Measurements from ENCODE around the gene PYGO2.
"Not testable (repeated sequence)": the region's sequence is repeated elsewhere in the genome, so short reads cannot be mapped to it uniquely, and the experiment has no call there.

The PYGO2 gene

DNA sequence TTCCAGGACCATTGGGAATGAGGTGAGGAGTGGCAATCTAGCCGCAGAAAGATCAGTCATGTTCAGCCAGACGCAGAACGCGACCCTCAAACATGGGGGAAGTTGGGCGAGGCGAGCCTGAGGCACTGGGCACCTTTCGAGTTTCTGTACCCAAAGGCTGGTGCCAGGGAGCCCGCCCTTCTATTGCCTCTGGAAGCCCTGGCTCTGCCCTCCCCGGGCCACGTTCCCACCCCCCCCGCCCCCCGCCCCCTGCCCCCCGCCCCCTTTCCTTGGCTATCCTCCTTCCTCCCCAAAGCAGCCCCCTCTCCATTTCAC lies 38.8 kb upstream of the PYGO2 start:
- DNase-seq (ENCODE audit: low read depth): no peak

DNA sequence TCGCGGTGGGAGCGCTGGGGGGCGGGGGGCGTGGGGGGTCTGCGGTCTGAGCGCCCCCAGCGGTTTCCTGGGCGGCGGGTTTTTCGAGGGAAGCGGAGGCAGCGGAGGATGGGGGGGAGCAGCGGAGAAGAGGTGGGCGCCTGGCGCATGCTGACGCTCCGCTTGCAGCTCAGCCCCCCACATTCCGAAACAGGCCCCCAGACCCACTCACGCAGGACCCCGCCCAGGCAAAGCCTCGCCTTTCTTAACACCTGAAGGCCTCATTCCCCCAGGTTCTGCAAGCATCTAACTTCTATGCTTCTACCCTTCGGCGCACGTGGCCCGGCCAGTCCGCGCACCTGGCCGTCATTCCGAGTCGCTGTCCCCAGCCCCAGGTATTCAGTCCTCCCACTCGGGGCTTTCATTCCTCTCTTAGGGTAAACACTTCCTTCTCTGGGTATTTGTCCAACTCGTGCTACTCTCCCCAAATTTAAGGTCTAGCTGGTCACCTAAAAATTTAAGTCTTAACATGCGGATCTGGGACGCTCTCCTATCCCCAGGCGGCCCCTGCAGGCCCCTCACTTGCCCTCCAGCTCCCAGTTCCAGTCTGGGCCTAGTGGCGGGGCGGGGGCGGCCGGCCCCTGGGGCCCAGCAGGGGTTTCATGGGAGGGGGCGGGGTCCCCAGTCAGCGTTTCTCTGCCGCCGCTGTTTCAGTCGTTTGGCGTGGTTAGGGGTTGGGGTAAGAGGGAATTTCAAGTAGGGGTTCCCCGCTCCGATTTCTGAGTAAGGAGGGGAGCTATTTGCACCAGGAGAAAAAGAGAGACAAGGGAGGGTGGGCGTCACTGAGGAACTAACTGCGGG lies 38.2 kb upstream of the PYGO2 start:
- no peak for DNase-seq (ENCODE audit: low read depth)

DNA sequence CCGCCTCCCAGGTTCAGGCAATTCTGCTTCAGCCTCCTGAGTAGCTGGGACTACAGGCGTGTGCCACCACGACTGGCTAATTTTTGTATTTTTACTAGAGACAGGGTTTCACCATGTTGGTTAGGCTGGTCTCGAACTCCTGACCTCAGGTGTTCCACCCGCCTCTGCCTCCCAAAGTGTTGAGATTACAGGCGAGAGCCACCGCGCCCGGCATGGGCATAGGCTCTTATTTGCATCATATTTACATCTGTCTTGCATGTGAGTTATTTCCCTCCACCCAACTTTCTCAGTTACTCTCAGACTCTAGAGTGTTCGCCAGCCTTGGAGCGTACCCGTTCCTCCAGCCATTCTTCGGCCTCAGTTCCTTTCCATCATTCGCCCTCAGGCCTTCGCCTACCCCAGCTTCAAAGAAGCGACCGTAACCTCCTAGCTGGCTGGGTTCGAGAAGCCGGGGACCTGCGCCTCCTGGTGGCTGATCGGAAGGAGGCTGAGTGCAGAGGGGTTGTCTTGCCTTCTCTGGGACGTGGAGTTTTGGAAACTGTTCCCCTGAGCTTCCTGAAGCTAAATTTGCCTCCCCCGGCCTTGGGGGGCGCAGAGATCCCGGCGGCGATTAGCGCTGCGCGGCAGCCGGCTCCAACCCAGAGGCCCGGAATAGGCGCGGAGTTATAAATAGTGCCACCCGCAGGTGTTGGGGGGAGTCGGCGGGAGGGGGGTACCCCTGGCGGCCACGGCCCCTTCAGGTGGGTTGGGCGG lies 37.4 kb upstream of the PYGO2 start:
- no peak for DNase-seq (ENCODE audit: low read depth)

DNA sequence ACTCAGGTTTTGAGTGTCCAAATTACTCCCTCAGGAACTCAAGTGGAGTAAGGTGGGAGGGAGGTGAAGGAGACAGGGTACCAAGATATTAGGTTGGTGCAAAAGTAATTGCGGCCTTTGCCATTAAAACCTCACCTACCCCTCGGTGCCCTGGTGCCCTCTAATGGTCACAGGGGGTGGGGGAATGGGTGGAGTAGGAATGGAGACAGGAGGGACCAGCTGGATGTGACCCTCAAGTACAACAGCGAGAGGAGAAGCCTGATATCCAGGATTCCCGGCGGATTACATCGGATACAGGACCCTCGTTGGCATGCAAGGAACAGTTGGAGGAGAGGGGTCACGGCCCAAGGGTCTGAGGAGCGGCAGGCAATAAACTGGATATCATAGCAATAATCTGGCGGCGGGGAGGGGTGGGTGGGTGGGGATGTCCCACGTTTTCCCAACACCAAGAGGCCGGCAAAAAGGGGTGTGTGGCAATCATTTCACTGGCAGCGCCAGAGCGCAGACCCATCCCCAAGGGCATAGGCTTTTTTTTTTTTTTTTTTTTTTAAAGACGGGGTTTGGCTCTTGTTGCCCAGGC lies 36.7 kb upstream of the PYGO2 start:
- no peak for DNase-seq (ENCODE audit: low read depth)

DNA sequence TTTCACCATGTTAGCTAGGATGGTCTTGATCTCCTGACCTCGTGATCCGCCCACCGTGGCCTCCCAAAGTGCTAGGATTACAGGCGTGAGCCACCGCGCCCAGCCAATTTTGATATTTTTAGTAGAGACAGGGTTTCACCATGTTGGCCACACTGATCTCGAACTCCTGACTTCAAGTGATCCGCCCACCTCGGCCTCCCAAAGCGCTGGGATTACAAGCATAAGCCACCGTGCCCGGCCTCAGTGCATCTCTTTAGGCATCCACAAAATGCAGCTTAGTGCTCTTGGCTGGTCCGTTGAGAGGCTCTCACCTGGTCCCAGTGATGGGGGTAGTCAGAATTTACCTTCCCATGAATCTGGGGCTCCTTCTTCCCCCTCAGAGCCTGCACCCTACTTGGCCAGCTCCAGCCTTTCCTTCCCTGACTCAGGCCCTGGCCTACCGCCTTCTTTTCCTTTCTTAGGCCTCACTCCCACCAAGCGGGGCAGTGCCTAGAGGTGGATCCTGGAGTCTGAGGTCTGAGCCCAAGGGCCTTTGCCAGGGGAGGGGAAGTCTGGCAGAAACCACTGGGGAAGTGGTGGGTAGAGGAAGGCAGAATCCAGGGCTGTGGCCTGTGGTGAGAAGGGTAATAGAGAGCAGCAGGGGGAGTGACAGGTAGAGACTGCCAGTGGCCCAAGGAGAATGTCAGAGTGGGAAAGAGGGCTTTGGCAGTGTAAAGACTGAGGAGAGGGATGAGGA lies 35.6 kb upstream of the PYGO2 start:
- DNase-seq (ENCODE audit: low read depth): no peak

DNA sequence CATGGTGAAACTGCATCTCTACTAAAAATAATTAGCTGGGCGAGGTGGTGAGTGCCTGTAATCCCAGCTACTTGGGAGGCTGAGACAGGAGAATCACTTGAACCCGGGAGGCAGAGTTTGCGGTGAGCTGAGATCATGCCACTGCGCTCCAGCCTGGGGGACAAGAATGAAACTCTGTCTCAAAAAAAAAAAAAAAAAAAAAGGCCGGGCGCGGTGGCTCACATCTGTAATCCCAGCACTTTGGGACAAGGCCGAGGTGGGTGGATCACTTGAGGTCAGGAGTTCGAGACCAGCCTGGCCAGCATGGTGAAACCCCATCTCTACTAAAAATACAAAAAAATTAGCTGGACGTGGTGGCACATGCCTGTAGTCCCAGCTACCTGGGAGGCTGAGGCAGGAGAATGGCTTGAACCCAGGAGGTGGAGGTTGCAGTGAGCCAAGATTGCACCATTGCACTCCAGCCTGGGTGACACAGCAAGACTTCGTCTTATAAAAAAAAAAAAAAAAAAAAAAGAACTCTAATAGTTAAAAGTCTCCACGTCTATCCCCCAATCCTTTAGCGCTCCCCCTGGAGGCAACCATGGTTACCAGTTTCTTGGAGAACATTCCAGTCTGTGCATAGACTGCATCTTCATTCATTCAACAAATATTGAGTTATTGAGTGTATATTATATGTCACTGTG lies 33.9 kb upstream of the PYGO2 start:
- DNase-seq (ENCODE audit: low read depth): not testable (repeated sequence)

DNA sequence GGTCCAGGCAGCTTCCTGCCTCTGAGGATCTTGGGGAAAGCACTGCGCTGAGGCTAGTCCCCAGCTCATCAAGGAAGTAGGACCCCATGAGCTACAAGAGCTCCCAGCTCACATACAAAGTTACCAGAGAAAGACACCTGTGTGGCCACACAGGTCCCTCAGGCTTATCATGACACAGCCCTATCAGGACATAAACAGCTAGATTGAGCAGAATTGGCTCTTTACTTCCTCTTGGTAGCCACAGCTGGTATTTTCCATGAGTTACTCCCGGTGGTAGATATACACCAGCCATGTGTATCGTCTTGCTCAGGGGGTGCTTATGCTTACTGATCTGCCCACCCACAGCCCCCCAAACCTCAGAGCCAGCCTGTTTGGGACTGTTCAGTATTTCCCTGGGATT lies 33.0 kb upstream of the PYGO2 start:
- no peak for DNase-seq (ENCODE audit: low read depth)

DNA sequence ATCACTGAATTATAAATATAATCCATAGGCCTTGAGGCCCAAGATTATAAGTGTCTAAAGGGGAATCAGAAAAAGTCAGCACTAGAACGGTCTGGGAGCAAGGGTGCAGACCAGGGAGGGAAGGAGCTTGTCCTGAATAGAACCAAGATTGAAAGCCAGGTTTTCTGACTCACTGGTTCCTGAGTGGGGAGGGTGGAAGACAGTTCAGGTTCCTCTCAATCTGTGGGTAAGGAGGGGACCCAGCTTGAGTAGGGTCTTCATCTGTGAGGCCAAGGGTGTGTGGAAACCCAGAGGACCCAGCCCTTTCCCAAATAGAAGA lies 32.6 kb upstream of the PYGO2 start:
- DNase-seq (ENCODE audit: low read depth): no peak

DNA sequence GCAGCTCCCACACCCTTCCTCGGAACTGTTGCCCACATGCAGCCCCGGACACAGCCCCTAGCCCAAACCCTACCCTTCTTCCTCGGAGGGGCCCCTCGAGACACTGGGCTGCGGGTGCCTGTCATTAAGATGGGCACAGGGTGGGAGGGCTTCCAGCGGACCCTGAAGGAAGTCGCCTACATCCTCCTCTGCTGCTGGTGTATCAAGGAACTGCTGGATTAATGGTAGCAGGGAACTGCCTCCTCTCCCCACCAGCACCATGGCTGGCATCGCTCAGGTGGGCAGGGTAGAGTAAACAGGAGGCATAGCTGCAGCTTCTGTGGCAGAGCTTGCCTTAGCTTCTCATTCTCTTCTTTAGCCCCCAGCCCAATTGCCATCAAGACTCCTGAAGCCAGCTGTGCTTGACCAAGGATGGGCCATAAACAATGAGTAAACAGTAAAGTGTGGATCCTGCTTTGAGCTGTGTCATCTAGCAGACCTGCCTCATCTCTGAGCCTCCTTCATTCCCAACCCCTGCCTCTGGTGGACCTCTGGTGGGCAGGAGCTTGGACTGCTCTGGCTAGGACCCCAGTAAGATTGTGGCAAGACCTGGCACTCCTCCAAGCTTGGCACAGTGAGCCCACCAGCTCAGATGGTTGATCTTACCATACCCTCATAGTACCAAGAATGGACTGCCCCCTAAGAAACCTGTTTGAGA lies 32.1 kb upstream of the PYGO2 start, which contains the start of gene LENEP:
Gene LENEP, plus strand, starts transcription at position 15 of the 697 bp plus-strand sequence. Its CDS starts 22 bp downstream, at position 37.
- DNase-seq (ENCODE audit: low read depth): no peak

DNA sequence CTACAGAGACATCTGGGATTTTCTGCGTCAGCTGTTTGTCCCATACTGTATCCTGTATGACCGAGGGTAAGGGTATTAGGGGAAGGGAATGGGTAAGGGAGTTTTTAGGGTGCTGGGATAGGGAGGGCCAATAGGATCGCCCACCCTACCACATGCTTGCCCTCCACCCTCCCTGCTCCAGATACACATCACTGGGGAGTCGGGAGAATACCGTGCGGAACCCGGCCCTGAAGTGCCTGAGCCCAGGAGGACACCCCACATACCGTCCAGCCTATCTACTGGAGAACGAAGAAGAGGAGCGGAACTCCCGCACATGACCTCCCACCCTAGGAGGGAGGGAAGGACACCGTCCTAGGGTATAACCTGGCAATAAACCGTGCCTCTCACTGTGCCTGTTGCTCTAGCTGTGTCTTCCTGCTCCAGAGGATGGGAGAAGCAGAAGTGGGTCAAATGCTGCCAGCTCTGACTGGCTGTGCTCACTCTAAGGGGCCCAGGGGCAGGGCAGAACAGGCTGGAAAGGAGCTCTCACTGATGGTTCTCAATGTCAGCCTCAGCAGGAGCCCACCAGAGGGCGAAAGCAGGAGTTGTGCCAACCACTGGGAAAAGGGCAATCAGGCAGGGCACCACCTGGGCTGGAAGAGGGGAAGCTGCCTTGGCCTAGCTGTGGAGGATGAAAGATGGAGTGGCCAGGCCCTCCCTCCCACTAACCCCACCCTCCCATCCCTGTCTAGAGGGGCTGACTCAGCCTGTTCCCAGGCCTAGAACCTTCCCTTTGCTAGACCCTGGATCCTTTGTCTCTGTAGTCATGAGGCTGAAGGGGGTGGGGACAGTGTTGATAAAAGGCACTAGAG lies 31.4 kb upstream of the PYGO2 start:
- DNase-seq (ENCODE audit: low read depth): no peak

DNA sequence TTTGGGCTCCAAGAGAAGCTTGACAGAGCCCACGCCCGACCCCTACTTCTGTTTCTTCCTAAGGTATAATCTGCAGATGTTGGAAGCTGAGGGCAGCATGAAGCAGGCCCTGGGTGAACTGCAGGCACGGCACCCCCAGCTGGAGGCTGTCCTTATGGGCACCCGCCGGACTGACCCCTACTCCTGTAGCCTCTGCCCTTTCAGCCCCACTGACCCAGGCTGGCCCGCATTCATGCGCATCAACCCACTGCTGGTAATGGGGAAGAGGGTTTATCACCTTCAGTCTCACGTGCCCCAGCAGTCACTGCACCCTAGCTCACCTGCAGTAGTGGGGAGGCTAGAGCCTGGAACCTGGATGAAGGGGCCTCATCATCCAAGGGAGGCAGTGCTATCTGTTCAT lies 28.7 kb upstream of the PYGO2 start:
- DNase-seq (ENCODE audit: low read depth): no peak

DNA sequence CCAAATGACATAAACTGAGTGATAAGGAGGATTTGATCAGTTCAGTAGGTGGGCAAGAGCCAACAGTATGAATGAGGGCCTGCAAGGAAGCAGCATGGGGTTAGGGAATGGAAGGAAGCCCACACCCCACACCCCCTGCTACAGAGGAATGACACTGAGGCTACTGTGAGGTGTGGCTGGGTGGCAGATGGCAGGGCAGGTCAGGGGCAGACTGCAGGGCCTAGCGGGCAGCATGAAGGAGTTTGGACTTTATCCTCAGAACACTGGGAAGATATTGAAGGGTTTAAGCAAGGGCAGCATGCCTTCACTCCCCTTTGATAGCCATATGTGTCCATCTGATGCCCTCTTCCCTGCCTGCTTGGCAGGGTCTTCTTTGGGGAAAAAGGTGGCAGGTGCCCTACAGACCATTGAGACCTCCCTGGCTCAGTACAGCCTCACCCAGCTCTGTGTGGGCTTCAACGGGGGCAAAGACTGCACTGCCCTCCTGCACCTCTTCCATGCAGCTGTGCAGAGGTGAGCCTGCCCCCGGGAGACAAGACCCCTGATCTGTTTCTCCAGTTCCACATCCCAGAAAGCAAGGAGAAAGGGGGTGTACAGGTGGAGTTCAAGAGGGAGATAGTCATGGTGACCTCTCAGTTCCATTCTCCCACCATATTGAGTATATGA lies 27.7 kb upstream of the PYGO2 start:
- no peak for DNase-seq (ENCODE audit: low read depth)

DNA sequence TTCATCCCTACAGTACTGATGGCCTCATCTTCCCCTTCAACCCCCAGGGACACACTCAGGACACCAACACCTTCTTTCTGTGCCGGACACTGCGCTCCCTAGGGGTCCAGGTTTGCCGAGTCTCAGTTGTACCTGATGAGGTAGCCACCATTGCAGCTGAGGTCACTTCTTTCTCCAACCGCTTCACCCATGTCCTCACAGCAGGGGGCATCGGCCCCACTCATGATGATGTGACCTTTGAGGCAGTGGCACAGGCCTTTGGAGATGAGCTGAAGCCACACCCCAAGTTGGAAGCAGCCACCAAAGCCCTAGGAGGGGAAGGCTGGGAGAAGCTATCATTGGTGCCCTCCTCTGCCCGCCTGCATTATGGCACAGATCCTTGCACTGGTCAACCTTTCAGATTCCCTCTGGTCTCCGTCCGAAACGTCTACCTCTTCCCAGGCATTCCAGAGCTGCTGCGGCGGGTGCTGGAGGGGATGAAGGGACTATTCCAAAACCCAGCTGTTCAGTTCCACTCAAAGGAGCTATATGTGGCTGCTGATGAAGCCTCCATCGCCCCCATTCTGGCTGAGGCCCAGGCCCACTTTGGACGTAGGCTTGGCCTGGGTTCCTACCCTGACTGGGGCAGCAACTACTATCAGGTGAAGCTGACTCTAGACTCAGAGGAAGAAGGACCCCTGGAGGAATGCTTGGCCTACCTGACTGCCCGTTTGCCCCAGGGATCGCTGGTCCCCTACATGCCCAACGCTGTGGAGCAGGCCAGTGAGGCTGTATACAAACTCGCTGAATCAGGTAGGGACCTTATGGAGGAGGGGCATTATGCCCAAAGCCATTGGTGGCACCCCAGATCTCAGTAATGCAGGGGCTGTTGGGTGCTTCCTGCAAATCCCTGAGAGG lies 26.7 kb upstream of the PYGO2 start:
- DNase-seq (ENCODE audit: low read depth): no peak

DNA sequence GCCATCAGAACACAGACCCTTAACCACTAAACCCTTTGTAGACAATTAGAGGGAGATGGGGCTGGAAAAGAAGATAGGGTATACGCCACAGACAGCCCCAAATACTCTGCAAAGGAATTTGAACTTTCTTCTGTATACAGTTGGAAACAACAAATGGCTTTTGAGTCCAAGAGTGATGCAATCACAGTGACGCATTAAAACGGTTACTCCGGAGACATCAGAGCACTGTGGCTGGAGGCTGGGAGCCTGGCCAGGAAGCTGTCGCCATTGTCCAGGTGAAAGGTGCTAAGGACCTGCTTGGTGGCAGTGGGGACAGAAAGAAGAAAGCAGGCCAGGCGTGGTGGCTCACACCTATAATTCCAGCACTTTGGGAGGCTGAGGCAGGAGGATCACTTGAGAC lies 25.7 kb upstream of the PYGO2 start:
- no peak for DNase-seq (ENCODE audit: low read depth)

DNA sequence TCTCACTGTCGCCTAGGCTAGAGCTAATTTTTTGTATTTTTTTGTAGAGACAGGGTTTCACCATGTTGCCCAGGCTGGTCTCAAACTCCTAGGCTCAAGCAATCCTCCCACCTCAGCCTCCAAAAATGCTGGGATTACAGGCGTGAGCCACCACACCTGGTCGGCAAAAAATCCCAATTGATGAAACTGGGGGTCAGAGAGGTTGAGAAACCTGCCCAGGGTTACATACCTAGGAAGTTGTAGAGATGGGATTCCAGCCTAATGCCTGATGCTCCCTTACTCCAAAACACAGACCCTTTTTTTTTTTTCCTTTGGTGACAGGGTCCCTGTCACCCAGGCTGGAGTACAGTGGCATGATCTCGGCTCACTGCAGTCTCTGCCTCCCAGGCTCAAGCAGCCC lies 25.2 kb upstream of the PYGO2 start:
- not testable (repeated sequence) for DNase-seq (ENCODE audit: low read depth)

DNA sequence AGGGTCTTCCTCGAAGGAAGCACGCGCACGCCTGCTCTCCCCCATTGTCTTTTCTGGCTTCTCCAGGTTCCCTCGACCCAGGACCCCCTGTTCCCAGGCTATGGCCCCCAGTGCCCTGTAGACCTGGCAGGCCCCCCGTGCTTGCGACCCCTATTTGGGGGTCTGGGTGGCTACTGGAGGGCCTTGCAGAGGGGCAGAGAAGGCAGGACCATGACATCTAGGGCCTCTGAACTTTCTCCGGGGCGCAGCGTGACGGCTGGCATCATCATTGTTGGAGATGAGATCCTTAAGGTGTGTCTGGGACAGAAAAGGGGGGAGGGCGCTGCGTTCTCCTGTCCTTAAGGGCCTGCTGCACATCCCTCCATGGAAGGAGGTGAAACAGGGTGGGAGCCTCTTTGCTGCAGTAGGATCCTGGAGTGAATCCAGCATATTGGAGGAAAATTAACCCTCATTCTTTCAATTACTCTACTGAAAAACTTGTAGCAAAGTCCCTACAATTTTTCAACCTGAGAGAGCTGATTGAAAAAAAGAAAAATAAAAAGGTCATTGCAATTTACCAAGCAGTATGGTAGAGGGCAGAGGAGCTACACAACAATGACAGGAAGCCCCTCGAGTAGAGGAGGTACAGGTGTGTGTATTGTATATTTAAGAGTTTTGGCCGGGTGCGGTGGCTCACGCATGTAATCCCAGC lies 22.3 kb upstream of the PYGO2 start:
- DNase-seq (ENCODE audit: low read depth): no peak

DNA sequence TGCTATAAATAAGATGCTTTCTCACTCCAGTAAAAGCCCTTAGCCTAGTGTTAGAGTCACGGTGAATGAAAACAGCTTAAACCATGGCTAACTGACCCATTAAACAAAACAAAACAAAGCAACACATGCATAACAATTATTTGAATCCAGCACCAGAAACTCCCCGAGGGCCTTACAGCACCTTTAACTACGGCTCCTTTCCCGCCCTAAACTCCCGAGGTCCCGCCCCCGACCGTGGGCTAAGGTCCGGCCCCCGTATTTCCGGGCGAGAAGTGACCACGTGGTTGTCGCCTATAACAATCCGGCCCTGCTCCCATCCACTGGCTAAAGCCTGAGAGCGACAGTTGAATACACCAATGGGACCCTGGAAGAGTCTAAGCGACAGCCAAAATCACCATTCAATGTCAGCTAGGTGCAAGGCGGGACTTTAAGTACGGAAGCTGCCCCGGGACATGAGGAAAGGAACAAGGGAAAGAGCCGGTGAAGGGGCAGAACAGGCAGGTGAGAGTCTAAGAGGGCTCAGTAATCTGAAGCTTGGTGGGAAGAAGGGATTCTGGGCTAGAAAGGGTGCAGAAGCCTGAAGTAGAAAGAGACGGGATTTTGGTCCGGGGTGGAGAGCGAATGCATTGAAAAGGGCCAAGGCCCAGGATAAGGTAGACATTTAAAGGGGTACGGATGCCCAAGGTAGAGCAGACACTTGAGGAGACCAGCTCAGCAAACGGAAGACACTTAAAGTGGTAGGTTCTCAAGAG lies 21.5 kb upstream of the PYGO2 start, which contains the start of gene FLAD1:
Gene FLAD1, plus strand, starts transcription at position 448 of the 752 bp plus-strand sequence. CDS start 351 bp downstream, outside the sequence.
- peak; percentile 93 for DNase-seq (ENCODE audit: low read depth)

Data from T follicular helper cell (primary cell).